T follicular helper cell (primary cell): ENCODE measurements around the gene PPIP5K2.
"Not testable (repeated sequence)": the region's sequence is repeated elsewhere in the genome, so short reads cannot be mapped to it uniquely, and the experiment has no call there.

ENCODE experiments used
- DNase-seq: peaks from one replicate; pipeline ENCODE4 v3.0.0-alpha.2; 2020; ENCODE audit warnings: low read depth

PPIP5K2 gene

GRCh38 chr5:103122242-103122641 is 2.1 kb downstream of the PPIP5K2 start:
- no peak for DNase-seq

- DNase-seq: no peak
These were observed 6.5 kb downstream of the PPIP5K2 start for GRCh38 chr5:103126557-103126956.

GRCh38 chr5:103127292-103127817 is 7.3 kb downstream of the PPIP5K2 start:
- DNase-seq: no peak

- no peak for DNase-seq
These were observed 8.1 kb downstream of the PPIP5K2 start for GRCh38 chr5:103128202-103128601.

- no peak for DNase-seq
These were observed 12.6 kb downstream of the PPIP5K2 start for GRCh38 chr5:103132684-103133083.

- DNase-seq: no peak
These were observed 13.1 kb downstream of the PPIP5K2 start for GRCh38 chr5:103133231-103133630.

GRCh38 chr5:103135461-103135860 is 15.4 kb downstream of the PPIP5K2 start:
- DNase-seq: no peak

GRCh38 chr5:103138202-103138690 is 18.1 kb downstream of the PPIP5K2 start:
- DNase-seq: no peak

- peak; percentile 75 for DNase-seq
These were observed 19.3 kb downstream of the PPIP5K2 start for GRCh38 chr5:103139264-103139865.

- DNase-seq: not testable (repeated sequence)
These were observed 22.0 kb downstream of the PPIP5K2 start for GRCh38 chr5:103142132-103142531.

GRCh38 chr5:103145196-103145595 is 25.1 kb downstream of the PPIP5K2 start:
- DNase-seq: no peak

- DNase-seq: no peak
These were observed 28.1 kb downstream of the PPIP5K2 start for GRCh38 chr5:103148213-103148612.

GRCh38 chr5:103151156-103151555 is 31.1 kb downstream of the PPIP5K2 start:
- no peak for DNase-seq

- DNase-seq: no peak
These were observed 46.6 kb downstream of the PPIP5K2 start for GRCh38 chr5:103166706-103167105.

- no peak for DNase-seq
These were observed 54.0 kb downstream of the PPIP5K2 start for GRCh38 chr5:103174147-103174546.

GRCh38 chr5:103177543-103177942 is 57.4 kb downstream of the PPIP5K2 start:
- no peak for DNase-seq

GRCh38 chr5:103178167-103178566 is 58.1 kb downstream of the PPIP5K2 start:
- no peak for DNase-seq

GRCh38 chr5:103186152-103186551 is 66.1 kb downstream of the PPIP5K2 start:
- DNase-seq: no peak

GRCh38 chr5:103188436-103188835 is 68.3 kb downstream of the PPIP5K2 start:
- no peak for DNase-seq

- DNase-seq: no peak
These were observed 83.1 kb downstream of the PPIP5K2 start for GRCh38 chr5:103203226-103203625.

- DNase-seq: not testable (repeated sequence)
These were observed 84.9 kb downstream of the PPIP5K2 start for GRCh38 chr5:103204990-103205389.

- no peak for DNase-seq
These were observed 86.0 kb downstream of the PPIP5K2 start for GRCh38 chr5:103205991-103206700.

GRCh38 chr5:103207011-103207410 is 86.9 kb downstream of the PPIP5K2 start:
- no peak for DNase-seq
